ENCODE data around the gene VPS72. TPM values are rescaled to one million over a fixed set of nuclear protein-coding genes. Genes with fewer than 3 reads are reported as not detected.
A peak's percentile ranks its signal among the peaks of the same experiment; 100 is the strongest.

VPS72 gene
- total RNA-seq, 1 experiment from 2014 or later, result 207 TPM

- no peak for DNase-seq (ENCODE audit: low spot score)
These were observed 2.8 kb downstream of the VPS72 start for GRCh38 chr1:151187205-151187604.

- DNase-seq (ENCODE audit: low spot score), result no peak
These were observed 5.8 kb downstream of the VPS72 start for GRCh38 chr1:151184211-151184610.

GRCh38 chr1:151176514-151177045, 13.4 kb downstream of the VPS72 start:
- DNase-seq (ENCODE audit: low spot score), result no peak

- DNase-seq (ENCODE audit: low spot score), result no peak
These were observed 14.1 kb downstream of the VPS72 start, which contains the start of gene TMOD4 for GRCh38 chr1:151175863-151176262. TMOD4 (minus strand) TSS chr1:151175981; CDS start chr1:151174875, 1,106 bp downstream.

GRCh38 chr1:151175041-151175741, 14.8 kb downstream of the VPS72 start:
- DNase-seq (ENCODE audit: low spot score), result no peak

- no peak for DNase-seq (ENCODE audit: low spot score)
These were observed 18.8 kb downstream of the VPS72 start for GRCh38 chr1:151171190-151171589.

GRCh38 chr1:151167116-151167515, 22.9 kb downstream of the VPS72 start:
- DNase-seq (ENCODE audit: low spot score), result no peak

- peak; percentile 72 for DNase-seq (ENCODE audit: low spot score)
These were observed 23.5 kb downstream of the VPS72 start for GRCh38 chr1:151166505-151166956.

GRCh38 chr1:151165738-151166504, 24.1 kb downstream of the VPS72 start, which contains the start of the genes LYSMD1 and SCNM1:
LYSMD1 (minus strand) TSS chr1:151165902; CDS start chr1:151165258, 644 bp downstream.
SCNM1 (plus strand) TSS chr1:151166144; CDS start chr1:151166153, 9 bp downstream.
- peak; percentile 99 for DNase-seq (ENCODE audit: low spot score)

- no peak for DNase-seq (ENCODE audit: low spot score)
These were observed 24.7 kb downstream of the VPS72 start for GRCh38 chr1:151165281-151165737.

GRCh38 chr1:151164732-151165280, 25.2 kb downstream of the VPS72 start:
- DNase-seq (ENCODE audit: low spot score), result no peak

GRCh38 chr1:151159373-151159772, 30.6 kb downstream of the VPS72 start:
- DNase-seq (ENCODE audit: low spot score), result no peak

GRCh38 chr1:151158751-151159251, 31.2 kb downstream of the VPS72 start:
- no peak for DNase-seq (ENCODE audit: low spot score)

- no peak for DNase-seq (ENCODE audit: low spot score)
These were observed 31.7 kb downstream of the VPS72 start for GRCh38 chr1:151158326-151158725.

- no peak for DNase-seq (ENCODE audit: low spot score)
These were observed 32.9 kb downstream of the VPS72 start for GRCh38 chr1:151157067-151157531.

GRCh38 chr1:151156515-151156819, 33.5 kb downstream of the VPS72 start, which contains the start of gene TNFAIP8L2:
TNFAIP8L2 (plus strand) TSS chr1:151156649; CDS start chr1:151158698, 2,049 bp downstream.
- DNase-seq (ENCODE audit: low spot score), result no peak

- DNase-seq (ENCODE audit: low spot score), result no peak
These were observed 42.3 kb downstream of the VPS72 start for GRCh38 chr1:151147665-151148064.

- DNase-seq (ENCODE audit: low spot score), result no peak
These were observed 42.9 kb downstream of the VPS72 start for GRCh38 chr1:151147132-151147503.

GRCh38 chr1:151146412-151147131, 43.4 kb downstream of the VPS72 start, which contains the start of gene SEMA6C:
SEMA6C (minus strand) TSS chr1:151146631; CDS start chr1:151142621, 4,010 bp downstream.
- DNase-seq (ENCODE audit: low spot score), result peak; percentile 95

GRCh38 chr1:151146072-151146411, 44.0 kb downstream of the VPS72 start:
- no peak for DNase-seq (ENCODE audit: low spot score)
